ENCODE data around the gene TFIP11.

DNA sequence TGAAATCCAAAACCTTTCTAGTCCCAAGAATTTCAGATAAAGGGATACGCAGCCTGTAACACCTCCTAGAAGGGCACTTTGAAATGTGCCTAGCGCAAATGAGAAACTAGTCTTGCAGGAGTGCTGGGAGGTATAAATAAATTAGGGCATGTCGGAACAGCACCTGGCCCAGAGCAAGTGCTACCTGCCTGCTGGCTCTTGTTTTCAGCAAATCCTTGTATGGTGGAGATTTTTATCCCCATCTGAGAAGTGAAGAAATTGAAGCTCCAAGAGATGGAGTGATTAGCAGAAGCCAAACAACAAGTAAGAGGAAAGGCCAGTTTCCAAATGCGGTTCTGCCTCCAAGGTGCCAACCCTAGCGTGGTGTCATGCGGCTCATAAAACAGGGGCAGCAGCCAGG lies 36.7 kb upstream of the TFIP11 start:
- TF ChIP-seq, protein P1, sequence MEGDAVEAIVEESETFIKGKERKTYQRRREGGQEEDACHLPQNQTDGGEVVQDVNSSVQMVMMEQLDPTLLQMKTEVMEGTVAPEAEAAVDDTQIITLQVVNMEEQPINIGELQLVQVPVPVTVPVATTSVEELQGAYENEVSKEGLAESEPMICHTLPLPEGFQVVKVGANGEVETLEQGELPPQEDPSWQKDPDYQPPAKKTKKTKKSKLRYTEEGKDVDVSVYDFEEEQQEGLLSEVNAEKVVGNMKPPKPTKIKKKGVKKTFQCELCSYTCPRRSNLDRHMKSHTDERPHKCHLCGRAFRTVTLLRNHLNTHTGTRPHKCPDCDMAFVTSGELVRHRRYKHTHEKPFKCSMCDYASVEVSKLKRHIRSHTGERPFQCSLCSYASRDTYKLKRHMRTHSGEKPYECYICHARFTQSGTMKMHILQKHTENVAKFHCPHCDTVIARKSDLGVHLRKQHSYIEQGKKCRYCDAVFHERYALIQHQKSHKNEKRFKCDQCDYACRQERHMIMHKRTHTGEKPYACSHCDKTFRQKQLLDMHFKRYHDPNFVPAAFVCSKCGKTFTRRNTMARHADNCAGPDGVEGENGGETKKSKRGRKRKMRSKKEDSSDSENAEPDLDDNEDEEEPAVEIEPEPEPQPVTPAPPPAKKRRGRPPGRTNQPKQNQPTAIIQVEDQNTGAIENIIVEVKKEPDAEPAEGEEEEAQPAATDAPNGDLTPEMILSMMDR (IDR thresholded peaks at IDR 0.05) = no peak
- no peak for TF ChIP-seq EP300 (IDR thresholded peaks at IDR 0.05)
